ENCODE measurements around the gene PHACTR4.
"Not testable (repeated sequence)": the region's sequence is repeated elsewhere in the genome, so short reads cannot be mapped to it uniquely, and the experiment has no call there.

Gene PHACTR4

GRCh38 chr1:28537457-28538199, 168.1 kb downstream of the PHACTR4 start:
- DNase-seq (ENCODE audit: extremely low spot score), result no peak
- ChIA-PET POLR2A (no interaction called here), CTCF (interaction anchor here (0.7 to 1.1 kb wide), 3 partner anchors 78 to 289 kb away, joined by 3 read pairs; no protein-coding TSS in a partner anchor)
- no peak for TF ChIP-seq CTCF (IDR thresholded peaks at IDR 0.05; ENCODE audit: control extremely low read depth, extremely low read depth, low read depth, missing control alignments)

GRCh38 chr1:28538286-28538685, 168.7 kb downstream of the PHACTR4 start:
- CTCF ChIA-PET, result interaction anchor here (0.7 to 1.1 kb wide), 3 partner anchors 77 to 289 kb away, joined by 3 read pairs; no protein-coding TSS in a partner anchor
- no peak for DNase-seq (ENCODE audit: extremely low spot score)
- POLR2A ChIA-PET, result no interaction called here
- TF ChIP-seq CTCF (IDR thresholded peaks at IDR 0.05; ENCODE audit: control extremely low read depth, extremely low read depth, low read depth, missing control alignments), result no peak

- CTCF ChIA-PET, result no interaction called here
- no peak for DNase-seq (ENCODE audit: extremely low spot score)
- TF ChIP-seq CTCF (IDR thresholded peaks at IDR 0.05; ENCODE audit: control extremely low read depth, extremely low read depth, low read depth, missing control alignments), result no peak
- POLR2A ChIA-PET, result no interaction called here
Measured at GRCh38 chr1:28540651-28541050, 171.1 kb downstream of the PHACTR4 start.

- POLR2A ChIA-PET; DNase-seq (ENCODE audit: extremely low spot score): not testable (repeated sequence)
- CTCF ChIA-PET, result interaction anchor here (1.2 kb wide), 1 partner anchor 12 kb away, joined by 5 read pairs; the partner anchor contains the start of gene TRNAU1AP
Measured at GRCh38 chr1:28541414-28542015, 172.0 kb downstream of the PHACTR4 start.

- DNase-seq (ENCODE audit: extremely low spot score), result no peak
- ChIA-PET CTCF (interaction anchor here (1.4 kb wide), 1 partner anchor 27 kb away, joined by 4 read pairs; no protein-coding TSS in a partner anchor), POLR2A (no interaction called here)
- no peak for TF ChIP-seq CTCF (IDR thresholded peaks at IDR 0.05; ENCODE audit: control extremely low read depth, extremely low read depth, low read depth, missing control alignments)
Measured at GRCh38 chr1:28545246-28545628, 175.7 kb downstream of the PHACTR4 start.

GRCh38 chr1:28548318-28548717, 178.8 kb downstream of the PHACTR4 start:
- ChIA-PET CTCF (interaction anchor here (1.1 to 1.7 kb wide), 3 partner anchors 24 to 56 kb away, joined by 4 to 7 read pairs (median 5); no protein-coding TSS in a partner anchor), POLR2A (interaction anchor here (0.6 to 1.0 kb wide), 3 partner anchors 33 to 302 kb away, joined by 4 to 6 read pairs (median 6); no protein-coding TSS in a partner anchor)
- no peak for TF ChIP-seq CTCF (IDR thresholded peaks at IDR 0.05; ENCODE audit: control extremely low read depth, extremely low read depth, low read depth, missing control alignments)
- no peak for DNase-seq (ENCODE audit: extremely low spot score)

All from GM10248 (cell line).